WI38 (cell line): ENCODE measurements around the gene VPS54.

Experiments
- H3K4me3 ChIP-seq: 2 replicates; pipeline ENCODE4 v1.5.1; 2011; ENCODE audit warnings: low read depth, mild to moderate bottlenecking, control low read depth, low read length
- CTCF ChIP-seq: IDR thresholded peaks from 2 replicates; pipeline ENCODE4 v1.5.1; 2012; ENCODE audit warnings: low read depth, mild to moderate bottlenecking, control low read depth, low read length

VPS54 gene

DNA sequence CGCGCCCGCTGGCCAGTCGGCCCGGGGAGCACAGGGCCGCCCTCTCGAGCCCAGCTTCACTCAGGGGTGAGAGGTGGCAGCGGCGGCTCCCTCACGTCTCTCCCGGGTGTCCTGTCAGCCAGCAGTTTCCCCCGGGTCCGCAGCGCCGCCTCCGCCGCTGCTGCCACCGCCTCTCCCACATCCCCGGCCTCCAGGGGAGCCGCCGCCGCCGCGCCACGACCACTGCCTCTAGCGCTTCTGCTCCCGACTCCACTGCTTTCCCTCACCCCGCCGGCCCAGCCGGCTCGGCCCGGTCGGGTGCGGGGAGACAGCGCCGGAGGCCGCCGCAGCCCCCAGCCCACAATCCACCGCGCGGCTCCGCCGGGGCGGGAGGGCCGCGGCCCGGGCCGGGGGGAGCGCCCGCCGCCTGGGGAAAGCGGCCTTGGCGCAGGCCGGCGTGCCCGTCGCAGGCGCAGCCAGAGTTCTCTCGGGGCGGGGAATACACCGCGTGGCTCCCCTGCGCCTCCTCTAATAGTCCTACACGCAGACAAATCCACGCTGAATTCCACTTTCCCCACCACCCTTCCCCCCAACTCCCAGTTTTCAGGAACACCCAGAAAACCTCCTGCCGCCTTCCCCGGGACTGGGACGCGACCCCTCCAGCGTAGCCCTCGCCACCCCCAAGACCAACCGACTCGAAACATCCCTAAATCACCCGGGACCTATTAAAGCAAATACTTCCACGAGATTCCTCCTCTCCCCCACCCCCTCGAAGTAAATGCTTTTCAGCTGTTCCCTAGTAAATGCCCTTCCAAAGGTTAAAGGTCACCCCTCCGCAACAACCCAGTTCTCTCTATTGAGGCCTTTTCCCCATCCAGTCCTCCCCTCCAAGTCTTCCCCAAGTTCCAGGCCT is at the start of gene VPS54:
Gene VPS54 (minus strand): TSS at position 346 of the 892 bp plus-strand sequence. CDS start 35,429 bp downstream, outside the sequence.
- H3K4me3 ChIP-seq = peak within 1 kb of the TSS; percentile 84
- no peak for TF ChIP-seq CTCF

DNA sequence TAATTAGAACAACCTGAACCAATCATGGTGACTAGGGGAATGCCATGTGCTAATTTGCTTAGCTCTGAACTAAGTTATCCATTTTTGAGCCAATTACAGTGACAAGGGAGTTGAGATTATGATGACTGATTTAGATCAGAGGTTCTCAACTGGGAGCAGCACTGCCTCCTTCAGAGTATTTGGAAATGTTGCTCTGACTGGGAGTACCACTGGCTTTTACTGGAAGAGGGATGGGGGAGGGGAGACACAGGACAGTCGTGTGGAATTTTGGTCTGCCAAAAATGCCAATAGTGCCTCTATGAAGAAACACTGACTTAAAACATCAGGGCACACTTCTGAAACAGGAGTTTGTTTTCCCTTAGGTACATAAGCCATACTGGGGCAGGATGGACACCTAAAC is 48.1 kb upstream of the VPS54 start:
- H3K4me3 ChIP-seq = no peak overlapping the region
- TF ChIP-seq CTCF = no peak

DNA sequence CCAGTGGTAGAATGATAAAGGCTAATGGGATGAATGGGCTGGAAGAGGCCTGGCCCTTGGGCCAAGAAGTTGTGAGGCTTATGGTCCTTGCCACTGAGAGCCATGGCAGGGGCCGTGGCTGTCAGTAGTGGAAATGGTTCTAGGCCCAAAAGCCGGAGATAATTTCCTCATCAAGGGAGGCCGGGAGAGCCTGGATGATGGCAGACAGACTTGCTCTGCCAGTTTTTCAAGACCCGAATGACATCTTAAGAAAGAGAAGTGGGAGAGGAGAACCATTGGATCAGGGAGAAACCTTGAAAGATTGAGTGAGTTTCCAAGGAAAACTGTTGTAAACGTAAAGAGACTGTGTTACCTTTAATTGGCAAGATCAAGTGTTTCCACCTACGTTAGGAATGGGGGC is 46.3 kb upstream of the VPS54 start:
- TF ChIP-seq CTCF = no peak
- no peak overlapping the region for H3K4me3 ChIP-seq

DNA sequence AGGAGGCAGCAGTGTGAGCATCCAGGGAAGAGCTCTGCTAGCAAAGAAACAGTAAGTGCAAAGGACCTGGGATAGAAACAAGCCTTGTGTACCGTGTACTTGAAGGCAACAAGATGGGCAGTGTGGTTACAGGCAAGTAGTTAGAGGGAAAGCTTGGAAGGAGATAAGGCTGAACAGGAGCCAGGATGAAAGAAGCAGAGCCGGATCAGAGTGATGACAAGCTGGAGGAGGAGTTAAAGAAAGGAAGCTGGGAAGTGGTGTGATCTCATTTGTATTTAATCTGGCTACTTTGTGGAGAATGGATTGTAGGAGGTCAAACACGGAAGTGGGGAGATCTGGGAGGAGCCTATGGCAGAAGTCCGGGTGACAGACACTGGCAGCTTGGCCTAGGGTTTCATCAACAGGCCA is 44.7 kb upstream of the VPS54 start:
- H3K4me3 ChIP-seq = no peak overlapping the region
- no peak for TF ChIP-seq CTCF

- TF ChIP-seq CTCF = no peak
- H3K4me3 ChIP-seq = no peak overlapping the region
Measured at GRCh38 chr2:64063454-64063853, 44.2 kb upstream of the VPS54 start.

GRCh38 chr2:64062840-64063239 is 43.6 kb upstream of the VPS54 start:
- TF ChIP-seq CTCF = no peak
- H3K4me3 ChIP-seq = no peak overlapping the region

GRCh38 chr2:64059270-64059669 is 40.0 kb upstream of the VPS54 start:
- TF ChIP-seq CTCF = no peak

More at GRCh38 chr2:64059270-64059669, 40.0 kb upstream of the VPS54 start:
- H3K4me3 ChIP-seq = no peak overlapping the region
